Lung (tissue), 12 donors: ENCODE results near the gene DHRS1. TPM values are rescaled to one million over a fixed set of nuclear protein-coding genes. Genes with fewer than 3 reads are reported as not detected.

ENCODE experiments used
- ATAC-seq: fragments of 200-7000 bp; cut with Tn5 transposase; one replicate; pipeline ENCODE4 v1.9.1; 2020; ENCODE audit warnings: moderate number of reproducible peaks; ENCODE audit not compliant: insufficient read depth, low FRiP score
- DNase-seq, 3 donors: peaks; one replicate each; pipeline ENCODE4 v3.0.0-alpha.2; 2013 to 2017
- H3K27ac ChIP-seq, 2 donors: one replicate each; pipeline ENCODE4 v1.5.1; 2013; ENCODE audit warnings: mild to moderate bottlenecking in 2 of 2, moderate library complexity in 2 of 2, control low read depth in 1 of 2, inconsistent platforms in 1 of 2, low read depth in 1 of 2, low read length in 1 of 2
- H3K27me3 ChIP-seq, 3 donors: one replicate each; pipeline ENCODE4 v1.5.1; 2013; ENCODE audit warnings: low read length in 2 of 3; ENCODE audit not compliant: control insufficient read depth in 3 of 3, insufficient read depth in 3 of 3
- H3K36me3 ChIP-seq, 4 donors: one replicate each; pipeline ENCODE4 v1.5.1; 2013; ENCODE audit warnings: low read length in 4 of 4, mild to moderate bottlenecking in 1 of 4, moderate library complexity in 1 of 4; ENCODE audit not compliant: control insufficient read depth in 4 of 4, insufficient read depth in 4 of 4
- H3K4me1 ChIP-seq, 5 donors: one replicate each; pipeline ENCODE4 v1.5.1; 2013; ENCODE audit warnings: low read length in 5 of 5, mild to moderate bottlenecking in 2 of 5, moderate library complexity in 1 of 5; ENCODE audit not compliant: control insufficient read depth in 5 of 5, insufficient read depth in 5 of 5
- H3K4me3 ChIP-seq: one replicate; pipeline ENCODE4 v1.5.1; 2013; ENCODE audit warnings: mild to moderate bottlenecking, control low read depth, moderate library complexity
- H3K9ac ChIP-seq, 2 donors: one replicate each; pipeline ENCODE4 v1.5.1; 2013; ENCODE audit warnings: low read length in 2 of 2, control low read depth in 1 of 2; ENCODE audit not compliant: insufficient read depth in 1 of 2
- H3K9me3 ChIP-seq, 4 donors: one replicate each; pipeline ENCODE4 v1.5.1; 2013; ENCODE audit warnings: low read length in 3 of 4, mild to moderate bottlenecking in 1 of 4, moderate library complexity in 1 of 4; ENCODE audit not compliant: control insufficient read depth in 4 of 4, insufficient read depth in 3 of 4
- WGBS, 2 donors: extraction: QIAGEN DNeasy Blood & Tissue Kit; methylation state at CpG; one replicate each; pipeline ENCODE4 v1.1.7; 2013; 5-methylcytosine and 5-hydroxymethylcytosine counted together
- polyA plus RNA-seq, 2 donors: library from polyadenylated mRNA; stranded (reverse); fragments of 200-250 nt; gene quantifications; one replicate each; pipeline ENCODE4 v1.2.1, GENCODE V29; 2013
- total RNA-seq, 2 donors: library from RNA; depleted of rRNA in 1 of 2; stranded (reverse); fragments of >200 nt in 1 of 2; gene quantifications; one replicate each; pipeline ENCODE4 v1.2.1, GENCODE V29; 2014 to 2021
- TF ChIP-seq, protein P1 (sequence below): IDR thresholded peaks from 2 replicates; pipeline ENCODE4 v1.5.1; 2012; ENCODE audit warnings: mild to moderate bottlenecking; ENCODE audit errors: control extremely low read depth, extremely low read depth
- donor health status: control.
- donor health status: control.
- donor health status: Bipolar disorder and iron deficiency.
- donor health status: healthy.
- donor health status: DM: yes; HTN: yes; CAD: no.

Gene DHRS1
- total and polyA plus RNA-seq, 4 donors: 20.6 to 27.8 (median 22.4) TPM

DNA sequence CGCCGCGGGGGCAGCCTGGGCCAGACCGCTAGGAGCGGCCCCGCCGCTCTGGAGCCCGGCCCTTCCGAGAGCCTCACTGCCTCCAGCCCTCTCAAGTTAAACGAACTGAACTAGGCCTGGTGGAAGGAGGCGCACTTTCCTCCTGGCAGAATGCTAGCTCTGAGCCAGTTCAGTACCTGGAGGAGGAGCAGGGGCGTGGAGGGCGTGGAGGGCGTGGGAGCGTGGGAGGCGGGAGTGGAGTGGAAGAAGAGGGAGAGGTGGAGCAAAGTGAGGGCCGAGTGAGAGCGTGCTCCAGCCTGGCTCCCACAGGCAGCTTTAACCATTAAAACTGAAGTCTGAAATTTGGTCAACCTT, 17.0 kb upstream of the DHRS1 start:
- no peak for DNase-seq
- TF ChIP-seq, protein P1, sequence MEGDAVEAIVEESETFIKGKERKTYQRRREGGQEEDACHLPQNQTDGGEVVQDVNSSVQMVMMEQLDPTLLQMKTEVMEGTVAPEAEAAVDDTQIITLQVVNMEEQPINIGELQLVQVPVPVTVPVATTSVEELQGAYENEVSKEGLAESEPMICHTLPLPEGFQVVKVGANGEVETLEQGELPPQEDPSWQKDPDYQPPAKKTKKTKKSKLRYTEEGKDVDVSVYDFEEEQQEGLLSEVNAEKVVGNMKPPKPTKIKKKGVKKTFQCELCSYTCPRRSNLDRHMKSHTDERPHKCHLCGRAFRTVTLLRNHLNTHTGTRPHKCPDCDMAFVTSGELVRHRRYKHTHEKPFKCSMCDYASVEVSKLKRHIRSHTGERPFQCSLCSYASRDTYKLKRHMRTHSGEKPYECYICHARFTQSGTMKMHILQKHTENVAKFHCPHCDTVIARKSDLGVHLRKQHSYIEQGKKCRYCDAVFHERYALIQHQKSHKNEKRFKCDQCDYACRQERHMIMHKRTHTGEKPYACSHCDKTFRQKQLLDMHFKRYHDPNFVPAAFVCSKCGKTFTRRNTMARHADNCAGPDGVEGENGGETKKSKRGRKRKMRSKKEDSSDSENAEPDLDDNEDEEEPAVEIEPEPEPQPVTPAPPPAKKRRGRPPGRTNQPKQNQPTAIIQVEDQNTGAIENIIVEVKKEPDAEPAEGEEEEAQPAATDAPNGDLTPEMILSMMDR: no peak
- Histone ChIP-seq H3K9ac (no peak overlapping the region), H3K9me3 (no peaks in the 10 kb centered on the region), H3K4me1 (peaks cover 0 to 39% (median 7%) of the 10 kb centered on the region in 5 donors), H3K27ac (peak overlapping the region; percentile 3 to 70), H3K27me3 (peaks cover 0 to 36% (median 23%) of the 10 kb centered on the region in 3 donors), H3K36me3 (no peaks in the 10 kb centered on the region), H3K4me3 (no peak overlapping the region)
- no peak for ATAC-seq
- 55 to 64% methylated on average over 18 of the region's 18 CpGs for WGBS, 2 donors

DNA sequence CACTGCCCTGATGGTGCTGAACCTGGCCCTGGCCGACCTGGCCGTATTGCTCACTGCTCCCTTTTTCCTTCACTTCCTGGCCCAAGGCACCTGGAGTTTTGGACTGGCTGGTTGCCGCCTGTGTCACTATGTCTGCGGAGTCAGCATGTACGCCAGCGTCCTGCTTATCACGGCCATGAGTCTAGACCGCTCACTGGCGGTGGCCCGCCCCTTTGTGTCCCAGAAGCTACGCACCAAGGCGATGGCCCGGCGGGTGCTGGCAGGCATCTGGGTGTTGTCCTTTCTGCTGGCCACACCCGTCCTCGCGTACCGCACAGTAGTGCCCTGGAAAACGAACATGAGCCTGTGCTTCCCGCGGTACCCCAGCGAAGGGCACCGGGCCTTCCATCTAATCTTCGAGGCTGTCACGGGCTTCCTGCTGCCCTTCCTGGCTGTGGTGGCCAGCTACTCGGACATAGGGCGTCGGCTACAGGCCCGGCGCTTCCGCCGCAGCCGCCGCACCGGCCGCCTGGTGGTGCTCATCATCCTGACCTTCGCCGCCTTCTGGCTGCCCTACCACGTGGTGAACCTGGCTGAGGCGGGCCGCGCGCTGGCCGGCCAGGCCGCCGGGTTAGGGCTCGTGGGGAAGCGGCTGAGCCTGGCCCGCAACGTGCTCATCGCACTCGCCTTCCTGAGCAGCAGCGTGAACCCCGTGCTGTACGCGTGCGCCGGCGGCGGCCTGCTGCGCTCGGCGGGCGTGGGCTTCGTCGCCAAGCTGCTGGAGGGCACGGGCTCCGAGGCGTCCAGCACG, 16.4 kb upstream of the DHRS1 start:
- Histone ChIP-seq H3K4me3 (no peak overlapping the region), H3K9ac (no peak overlapping the region), H3K4me1 (peaks cover 0 to 41% (median 7%) of the 10 kb centered on the region in 5 donors), H3K27me3 (peaks cover 0 to 36% (median 23%) of the 10 kb centered on the region in 3 donors), H3K36me3 (no peaks in the 10 kb centered on the region), H3K27ac (peak overlapping the region in 1 of 2 donors; percentile 70), H3K9me3 (no peaks in the 10 kb centered on the region)
- TF ChIP-seq, protein P1: no peak
- WGBS, 2 donors: 47 to 72% methylated on average over 69 to 70 of the region's 70 CpGs
- peak; percentile 16 for ATAC-seq
- DNase-seq: peak in 2 of 3 donors; percentile 45 to 46

- H3K4me3 ChIP-seq: no peak overlapping the region
- H3K27me3 ChIP-seq: peaks cover 0 to 36% (median 23%) of the 10 kb centered on the region in 3 donors
- H3K9me3 ChIP-seq: no peaks in the 10 kb centered on the region
- DNase-seq (no peak), ATAC-seq (no peak)
- H3K36me3 ChIP-seq: no peaks in the 10 kb centered on the region
- peaks cover 2 to 45% (median 8%) of the 10 kb centered on the region in 5 donors for H3K4me1 ChIP-seq
- no peak overlapping the region for H3K9ac ChIP-seq
- TF ChIP-seq, protein P1: no peak
- WGBS, 2 donors: 63 to 73% methylated on average over 10 of the region's 10 CpGs
- H3K27ac ChIP-seq: peak overlapping the region in 1 of 2 donors; percentile 70
Measured at GRCh38 chr14:24315243-24315806, 15.7 kb upstream of the DHRS1 start.
